Hematopoietic multipotent progenitor cell treated with erythropoietin and hydrocortisone succinate and interleukin-3 and kit ligand, for 17 days (in vitro differentiated cells): Measurements from ENCODE around the gene ARMC9.
"Not testable (repeated sequence)": the region's sequence is repeated elsewhere in the genome, so short reads cannot be mapped to it uniquely, and the experiment has no call there.

ENCODE experiments used
- DNase-seq: peaks from one replicate; pipeline ENCODE4 v3.0.0-alpha.2; 2015; ENCODE audit warnings: low spot score

The ARMC9 gene

GRCh38 chr2:231198291-231199173 is at the start of gene ARMC9:
Gene ARMC9, plus strand, starts transcription at chr2:231198631. Its CDS starts 7,608 bp downstream, at chr2:231206239.
- DNase-seq: peak; percentile 60

DNA sequence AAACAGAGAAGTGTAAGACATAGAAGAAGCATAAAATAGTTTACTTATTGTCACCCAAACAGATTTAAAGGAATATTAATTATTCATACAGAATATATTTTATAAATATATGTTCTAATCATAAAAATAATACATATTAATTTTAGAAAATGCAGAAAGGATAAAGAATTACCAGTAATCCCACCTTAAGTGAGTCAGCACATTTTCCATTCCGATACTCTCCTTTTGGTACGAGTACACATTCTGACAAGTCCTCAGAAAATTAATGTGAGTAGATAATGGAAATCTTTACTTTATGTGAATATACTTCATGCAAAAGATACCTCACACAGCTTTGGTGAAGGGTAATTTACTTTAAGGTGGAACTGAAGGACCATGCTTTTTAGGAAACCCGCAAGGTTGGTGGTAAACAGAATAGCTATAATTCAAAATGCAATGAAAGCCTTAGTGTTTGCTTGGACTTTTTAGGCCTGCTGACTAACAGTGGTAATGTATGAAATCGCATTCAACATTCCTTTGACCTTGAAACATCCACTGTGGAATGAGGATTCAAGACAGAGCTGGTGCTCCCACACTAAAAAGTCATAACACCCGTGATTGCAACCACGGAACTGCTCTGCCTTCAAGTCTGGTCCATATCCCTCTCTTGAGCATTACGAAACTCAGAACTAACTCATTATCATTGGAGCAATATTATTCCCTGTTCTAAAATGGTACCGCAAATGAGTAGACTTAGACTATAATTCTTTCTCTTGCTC is 45.5 kb upstream of the ARMC9 start:
- no peak for DNase-seq

- no peak for DNase-seq
These were observed 39.1 kb upstream of the ARMC9 start for GRCh38 chr2:231159306-231159705.

DNA sequence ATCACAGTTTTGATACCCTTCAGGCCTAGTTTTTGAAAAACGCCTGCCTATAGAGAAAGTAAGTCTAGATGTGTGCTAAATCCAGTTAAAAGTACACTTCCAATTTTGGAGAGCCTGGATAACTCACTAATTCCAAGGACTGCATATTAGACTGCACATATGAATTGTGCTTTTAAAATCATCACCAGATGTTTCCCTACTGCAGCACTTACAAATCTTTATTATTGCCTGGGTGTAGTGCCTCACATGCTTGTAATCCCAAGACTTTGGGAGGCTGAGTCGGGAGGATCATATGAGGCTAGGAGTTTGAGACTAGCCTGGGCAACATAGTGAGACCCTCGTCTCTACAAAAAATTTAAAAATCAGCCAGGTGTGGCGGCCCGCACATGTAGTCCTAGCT is 37.7 kb upstream of the ARMC9 start:
- DNase-seq: no peak

GRCh38 chr2:231161252-231161839 is 37.1 kb upstream of the ARMC9 start:
- no peak for DNase-seq

DNA sequence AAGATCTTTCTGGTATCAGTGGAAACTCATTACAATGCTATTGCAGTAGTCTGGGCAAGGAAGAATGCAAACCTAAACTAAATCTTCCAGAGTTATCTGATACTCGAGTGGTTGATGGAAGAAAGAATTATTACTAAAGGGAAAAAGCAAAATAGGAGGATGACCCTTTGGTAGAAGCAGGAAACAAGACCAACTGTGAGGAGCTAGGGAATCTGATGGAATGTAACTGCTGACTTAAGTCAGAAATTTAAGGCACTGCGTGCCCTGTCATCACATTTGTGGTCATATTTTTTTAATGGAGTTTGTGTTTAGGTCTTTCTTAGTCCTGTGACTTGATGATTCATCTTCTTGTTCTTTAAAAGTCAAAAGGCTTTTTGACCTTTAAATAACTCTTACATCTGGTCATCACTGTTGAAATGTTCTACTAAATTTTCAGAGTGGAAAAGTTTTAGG is 36.5 kb upstream of the ARMC9 start:
- no peak for DNase-seq

GRCh38 chr2:231163011-231163410 is 35.4 kb upstream of the ARMC9 start:
- no peak for DNase-seq

- DNase-seq: no peak
These were observed 34.9 kb upstream of the ARMC9 start for GRCh38 chr2:231163414-231164095.

GRCh38 chr2:231167745-231168459 is 30.5 kb upstream of the ARMC9 start:
- no peak for DNase-seq

DNA sequence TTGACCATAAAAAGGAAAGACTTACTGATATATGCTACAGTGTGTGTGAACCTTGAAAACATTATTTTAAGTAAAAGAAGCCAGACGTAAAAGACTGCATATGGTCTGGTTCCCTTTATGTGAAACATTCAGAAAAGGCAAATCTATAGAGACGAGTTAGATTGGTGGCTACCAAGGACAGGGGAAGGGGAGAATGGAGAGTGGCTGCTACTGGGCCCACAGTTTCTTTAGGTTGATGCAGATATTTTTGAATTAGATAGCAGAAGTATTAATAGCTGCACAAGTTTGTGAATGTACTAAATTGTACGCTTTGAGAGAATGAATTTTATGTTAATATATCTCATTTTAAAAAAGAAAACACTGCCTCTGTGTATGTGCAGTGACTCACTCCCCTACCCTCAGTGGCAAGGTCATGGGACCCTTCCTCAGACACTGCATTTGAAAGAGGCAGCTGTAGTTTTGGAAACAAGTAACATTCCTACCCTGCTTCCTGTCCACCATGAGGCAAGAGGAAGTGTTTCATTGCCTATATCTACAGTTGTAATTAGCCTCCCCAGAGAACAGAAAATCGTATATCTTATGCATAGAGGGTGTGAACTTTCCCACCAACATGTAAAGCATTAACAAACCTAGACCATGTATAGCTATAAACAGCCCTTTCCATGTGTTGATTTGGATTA is 29.8 kb upstream of the ARMC9 start:
- no peak for DNase-seq

DNA sequence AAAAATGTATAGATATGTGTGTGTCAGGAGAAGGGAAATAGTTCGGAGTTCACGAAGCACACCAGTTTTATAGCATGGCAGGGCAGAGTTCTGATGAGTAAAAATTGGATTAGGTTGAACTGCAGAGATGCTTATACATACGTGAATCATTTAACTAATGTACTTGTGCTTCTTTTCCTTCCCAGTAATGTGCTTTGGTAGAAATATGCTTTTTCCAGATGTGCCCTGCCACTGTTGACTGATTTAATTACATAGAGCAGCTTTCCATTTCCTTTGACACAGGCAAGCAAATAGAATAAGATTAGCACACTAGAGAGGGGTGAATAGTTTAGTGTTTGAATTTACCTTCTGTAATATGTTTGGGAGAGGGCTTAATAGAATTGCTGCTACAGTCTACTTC is 28.9 kb upstream of the ARMC9 start:
- no peak for DNase-seq

GRCh38 chr2:231170055-231170454 is 28.4 kb upstream of the ARMC9 start:
- no peak for DNase-seq

DNA sequence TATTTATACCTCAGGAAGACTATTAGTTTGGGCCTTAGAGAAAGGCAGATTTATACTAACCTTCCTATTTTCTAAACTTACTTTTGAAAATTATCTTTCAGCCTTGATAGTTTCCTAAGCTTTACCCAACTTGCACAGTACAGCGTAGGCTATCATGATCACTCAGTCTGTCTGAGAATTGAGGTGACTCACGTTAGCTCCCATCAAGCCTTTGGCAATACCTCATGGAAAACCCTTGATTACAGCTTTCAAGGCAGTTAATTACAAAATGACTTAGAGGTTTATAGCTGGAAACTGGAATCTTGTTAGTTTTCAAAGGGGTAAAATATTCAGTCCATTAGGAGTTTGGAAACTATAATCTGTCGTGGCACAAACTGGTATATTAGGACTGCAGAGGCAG is 26.4 kb upstream of the ARMC9 start:
- no peak for DNase-seq

DNA sequence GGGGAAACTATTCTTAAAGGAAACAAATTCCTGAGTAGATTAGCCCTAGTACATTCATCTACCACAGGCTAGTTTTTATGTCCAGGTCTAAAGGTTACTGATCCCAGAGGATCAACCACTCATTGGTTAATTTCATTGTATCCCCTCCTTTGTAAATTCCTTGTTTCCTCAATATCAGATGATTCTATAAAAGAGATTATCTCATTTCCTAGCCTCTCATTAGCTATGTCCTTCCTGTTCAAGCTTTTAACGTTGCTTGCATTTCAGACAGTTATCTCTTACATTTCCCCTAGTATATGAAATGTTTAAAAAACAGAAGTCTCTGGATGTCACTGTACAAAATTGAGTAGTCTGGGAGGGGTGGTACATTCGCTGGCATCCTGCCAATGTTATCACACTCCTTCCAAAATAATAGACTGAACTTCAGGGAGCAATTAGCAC is 24.2 kb upstream of the ARMC9 start:
- no peak for DNase-seq

DNA sequence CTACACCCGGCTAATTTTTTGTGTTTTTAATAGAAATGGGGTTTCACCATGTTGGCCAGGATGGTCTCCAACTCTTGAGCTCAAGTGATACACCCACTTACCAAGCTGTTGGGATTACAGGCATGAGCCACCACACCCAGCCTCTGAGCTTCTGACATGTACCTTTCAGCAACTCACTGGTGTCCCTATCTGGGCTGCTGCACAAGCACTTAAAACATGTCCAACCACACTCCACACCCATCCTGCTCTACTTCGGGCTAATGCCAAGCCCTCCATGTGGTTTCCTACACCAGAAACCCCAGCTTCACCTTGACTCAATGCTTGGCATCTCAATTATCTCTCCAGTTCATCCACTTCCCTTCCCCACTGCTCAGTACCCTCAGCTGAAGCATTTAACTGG is 22.4 kb upstream of the ARMC9 start:
- no peak for DNase-seq

DNA sequence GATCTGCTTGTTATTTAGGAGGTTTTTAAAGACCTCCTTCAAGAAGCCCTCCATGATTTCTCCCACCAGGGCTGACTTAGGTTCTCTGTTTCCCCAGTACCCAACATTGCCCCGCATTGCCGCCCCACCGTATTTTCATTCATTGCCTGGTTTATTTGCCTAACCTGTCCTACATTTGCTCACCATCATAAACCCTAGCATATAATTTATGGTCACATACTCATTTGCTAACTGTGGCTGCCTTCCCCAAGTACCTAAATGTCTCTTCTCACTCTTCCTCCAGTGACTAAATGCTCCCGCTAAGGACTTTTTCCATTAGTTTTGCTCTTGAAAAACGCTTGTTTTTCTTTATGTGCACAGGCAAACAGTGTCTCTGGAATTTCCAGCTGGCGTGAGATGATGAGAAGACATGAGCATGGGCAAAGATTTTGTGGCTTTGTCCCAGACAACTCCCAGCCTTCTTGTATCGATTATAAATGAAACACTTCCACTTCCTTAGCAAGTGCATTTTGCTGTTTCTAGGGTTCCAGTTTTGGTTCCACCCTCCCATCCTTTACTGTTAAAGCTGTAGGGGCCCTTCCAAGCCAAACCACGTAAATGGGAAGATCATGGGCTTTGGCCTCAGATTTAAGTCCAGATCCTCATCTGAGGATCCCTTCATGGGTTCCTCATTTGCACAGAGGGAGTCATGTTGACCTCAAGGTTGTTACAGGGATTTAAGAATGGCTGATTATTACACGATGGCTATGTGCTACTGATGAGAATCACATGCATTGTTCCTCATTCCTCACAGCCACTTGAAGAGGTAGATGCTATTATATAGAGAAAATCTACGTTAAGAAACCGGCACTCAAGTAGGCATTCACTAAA is 21.0 kb upstream of the ARMC9 start:
- DNase-seq: no peak

GRCh38 chr2:231178805-231179204 is 19.6 kb upstream of the ARMC9 start:
- not testable (repeated sequence) for DNase-seq

DNA sequence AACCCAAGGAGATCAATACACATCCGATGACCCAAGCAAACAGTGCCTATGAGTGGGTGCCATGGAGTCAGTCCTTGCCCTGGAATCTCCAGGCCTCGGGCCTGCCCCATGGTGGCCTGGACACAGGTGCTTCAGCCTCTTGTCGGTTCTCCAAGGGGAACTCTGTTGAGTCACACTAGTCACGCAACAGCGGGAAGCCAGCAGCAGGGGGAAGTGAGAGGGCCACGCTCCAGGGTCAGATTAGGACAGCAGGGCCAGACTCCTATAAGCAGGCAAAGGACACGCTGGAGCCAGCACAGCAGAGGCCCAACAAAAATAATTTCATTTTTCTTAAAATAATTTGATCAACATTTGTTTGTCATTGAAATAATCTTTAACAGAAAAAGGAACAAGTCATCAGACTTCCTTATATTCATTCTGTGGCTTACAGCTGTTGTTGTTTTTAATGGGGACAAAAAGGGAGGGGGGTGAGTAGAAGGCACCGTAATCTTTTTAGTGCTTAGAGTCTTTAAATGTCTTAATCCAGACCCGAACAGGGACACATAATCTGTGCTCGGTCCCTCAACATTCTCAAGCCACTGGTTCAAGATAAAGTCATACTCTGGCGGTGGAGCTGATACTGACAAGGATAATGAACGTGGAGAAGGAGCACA is 16.4 kb upstream of the ARMC9 start:
- no peak for DNase-seq

DNA sequence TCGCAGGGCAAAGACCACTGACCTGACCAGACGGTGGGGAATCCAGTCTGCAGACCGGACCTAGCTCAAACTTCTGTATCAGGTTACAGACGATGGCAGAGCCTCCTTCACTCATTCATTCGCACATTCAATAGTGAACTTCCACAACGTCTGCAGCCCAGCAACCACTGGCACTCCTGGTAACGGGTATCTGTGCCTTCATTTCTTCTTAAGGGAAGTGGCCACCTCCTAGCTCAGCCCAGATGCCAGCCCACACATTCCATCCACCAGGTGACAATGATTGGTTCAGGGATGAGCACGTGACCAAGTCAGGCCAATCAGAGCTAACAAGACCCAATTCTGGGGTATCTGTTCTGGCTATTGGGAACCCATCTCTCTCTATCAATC is 15.9 kb upstream of the ARMC9 start:
- no peak for DNase-seq
